GM18505 (cell line): Measurements from ENCODE around the gene WDR35.
"Not testable (repeated sequence)": the region's sequence is repeated elsewhere in the genome, so short reads cannot be mapped to it uniquely, and the experiment has no call there.

Experiments
- ATAC-seq: cut with Tn5 transposase; IDR thresholded peaks from one replicate; pipeline ENCODE4 v1.9.1; 2021; ENCODE audit not compliant: unreplicated experiment
- POLR2A ChIP-seq: IDR thresholded peaks from 4 replicates; pipeline ENCODE4 v1.6.1; 2011; ENCODE audit warnings: borderline replicate concordance; ENCODE audit not compliant: insufficient read depth, insufficient read length; ENCODE audit errors: extremely low read depth

WDR35 gene

DNA sequence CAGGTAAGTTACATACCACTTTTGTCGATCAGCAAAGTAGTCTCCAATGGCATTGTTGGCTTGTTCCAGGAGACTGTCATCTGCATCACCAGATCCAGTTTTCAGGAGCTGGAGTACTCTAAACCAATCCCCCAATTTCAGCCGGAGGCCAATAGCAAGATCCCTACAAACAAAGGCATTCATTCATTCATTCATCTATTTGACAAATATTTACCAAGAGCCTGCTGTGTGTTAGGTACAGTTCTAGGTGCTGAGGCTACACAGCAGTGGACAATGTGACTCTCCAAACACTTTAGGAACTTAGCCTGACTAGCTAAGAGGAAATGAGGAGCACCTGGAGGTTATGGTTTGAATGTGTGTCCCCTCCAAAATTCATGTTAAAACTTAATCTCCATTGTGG, 53.7 kb downstream of the WDR35 start:
- ATAC-seq = no peak
- TF ChIP-seq POLR2A = no peak

DNA sequence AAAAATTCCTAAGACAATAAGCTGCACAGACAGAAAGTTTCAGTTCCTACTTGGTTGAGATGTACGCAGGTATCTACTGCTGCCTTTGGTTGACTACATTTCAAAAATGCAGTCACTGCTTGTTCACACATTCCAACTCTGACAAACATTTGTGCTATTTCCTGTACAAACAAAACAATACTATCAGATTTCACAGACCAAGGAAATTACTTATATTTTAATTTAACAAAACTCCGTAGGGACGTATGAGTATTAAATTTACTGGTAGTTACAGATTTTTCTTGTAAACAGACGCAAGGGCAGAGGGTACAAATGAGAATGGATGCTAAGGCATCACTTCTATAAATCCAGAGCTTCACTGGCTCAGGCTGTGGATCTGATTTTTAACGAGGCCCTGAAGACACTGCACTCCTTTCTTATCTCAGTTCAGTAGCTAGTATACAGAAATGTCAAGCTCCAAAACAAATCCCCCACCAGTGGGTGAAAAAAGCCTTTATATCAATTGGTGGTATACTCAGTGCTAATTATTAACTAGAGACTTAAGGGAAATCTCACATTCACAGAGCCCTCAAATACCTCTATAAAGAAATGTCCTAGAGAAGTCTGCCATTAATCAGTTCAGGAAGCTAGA, 56.4 kb downstream of the WDR35 start:
- ATAC-seq = peak; percentile 88
- TF ChIP-seq POLR2A = no peak

DNA sequence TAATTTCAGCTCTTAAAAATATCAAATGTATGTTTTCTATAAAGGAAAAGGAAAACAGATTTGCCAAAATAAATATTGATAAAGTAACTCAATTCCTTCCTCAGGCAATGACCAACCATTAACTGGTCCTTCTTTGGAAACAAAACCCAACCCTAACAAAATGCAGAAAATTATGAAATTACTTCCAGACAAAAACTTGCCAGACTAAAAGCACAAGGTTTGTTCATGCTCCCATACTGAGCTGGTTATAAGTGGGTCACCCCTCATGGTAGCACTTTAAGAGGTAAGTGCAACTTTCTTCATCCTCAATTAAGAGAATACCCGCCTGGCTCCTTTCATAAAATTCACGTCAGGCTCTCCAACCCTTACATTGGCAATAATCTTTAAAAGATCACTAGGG, 57.0 kb downstream of the WDR35 start:
- ATAC-seq = peak; percentile 47
- no peak for TF ChIP-seq POLR2A

DNA sequence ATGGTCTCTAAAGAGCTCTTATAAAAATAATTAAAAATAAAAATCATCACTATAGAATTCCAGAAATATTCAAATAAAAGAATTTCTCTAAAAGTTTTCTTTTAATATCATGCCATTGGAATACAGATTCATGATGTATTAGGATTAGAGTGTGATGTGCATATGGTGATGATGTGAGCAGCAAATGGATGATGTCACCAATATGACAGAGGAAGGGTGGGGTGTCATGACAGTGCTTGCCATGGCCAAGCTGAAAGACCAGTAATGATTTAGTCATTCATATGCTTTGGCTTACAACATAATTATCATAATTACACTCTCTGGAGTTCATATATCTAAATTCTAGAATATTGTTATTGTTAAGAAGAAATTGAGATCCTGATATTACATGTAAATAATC, 60.7 kb downstream of the WDR35 start:
- no peak for ATAC-seq
- TF ChIP-seq POLR2A = no peak

- not testable (repeated sequence) for ATAC-seq
Measured at GRCh38 chr2:19927816-19928215, 62.1 kb downstream of the WDR35 start.

GRCh38 chr2:19924526-19924925, 65.4 kb downstream of the WDR35 start:
- not testable (repeated sequence) for ATAC-seq

DNA sequence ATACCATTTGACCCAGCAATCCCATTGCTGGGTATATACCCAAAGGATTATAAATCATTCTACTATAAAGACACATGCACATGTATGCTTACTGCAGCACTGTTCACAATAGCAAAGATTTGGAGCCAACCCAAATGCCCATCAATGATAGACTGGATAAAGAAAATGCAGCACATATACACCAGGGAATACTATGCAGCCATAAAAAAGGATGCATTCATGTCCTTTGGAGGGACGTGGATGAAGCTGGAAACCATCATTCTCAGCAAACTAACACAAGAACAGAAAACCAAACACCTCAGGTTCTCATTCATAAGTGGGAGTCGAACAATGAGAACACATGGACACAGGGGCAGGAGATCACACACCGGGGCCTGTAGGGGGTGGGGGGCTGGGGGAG, 67.7 kb downstream of the WDR35 start:
- ATAC-seq = not testable (repeated sequence)

- no peak for ATAC-seq
Measured at GRCh38 chr2:19916385-19916950, 73.4 kb downstream of the WDR35 start.

GRCh38 chr2:19914266-19914975, 75.5 kb downstream of the WDR35 start:
- ATAC-seq = no peak
- TF ChIP-seq POLR2A = no peak

More at GRCh38 chr2:19916385-19916950, 73.4 kb downstream of the WDR35 start:
- TF ChIP-seq POLR2A = no peak

- ATAC-seq = no peak
- no peak for TF ChIP-seq POLR2A
Measured at GRCh38 chr2:19911808-19912509, 77.9 kb downstream of the WDR35 start.

GRCh38 chr2:19902216-19902740, 87.6 kb downstream of the WDR35 start:
- peak; percentile 1 for ATAC-seq
- TF ChIP-seq POLR2A = no peak

DNA sequence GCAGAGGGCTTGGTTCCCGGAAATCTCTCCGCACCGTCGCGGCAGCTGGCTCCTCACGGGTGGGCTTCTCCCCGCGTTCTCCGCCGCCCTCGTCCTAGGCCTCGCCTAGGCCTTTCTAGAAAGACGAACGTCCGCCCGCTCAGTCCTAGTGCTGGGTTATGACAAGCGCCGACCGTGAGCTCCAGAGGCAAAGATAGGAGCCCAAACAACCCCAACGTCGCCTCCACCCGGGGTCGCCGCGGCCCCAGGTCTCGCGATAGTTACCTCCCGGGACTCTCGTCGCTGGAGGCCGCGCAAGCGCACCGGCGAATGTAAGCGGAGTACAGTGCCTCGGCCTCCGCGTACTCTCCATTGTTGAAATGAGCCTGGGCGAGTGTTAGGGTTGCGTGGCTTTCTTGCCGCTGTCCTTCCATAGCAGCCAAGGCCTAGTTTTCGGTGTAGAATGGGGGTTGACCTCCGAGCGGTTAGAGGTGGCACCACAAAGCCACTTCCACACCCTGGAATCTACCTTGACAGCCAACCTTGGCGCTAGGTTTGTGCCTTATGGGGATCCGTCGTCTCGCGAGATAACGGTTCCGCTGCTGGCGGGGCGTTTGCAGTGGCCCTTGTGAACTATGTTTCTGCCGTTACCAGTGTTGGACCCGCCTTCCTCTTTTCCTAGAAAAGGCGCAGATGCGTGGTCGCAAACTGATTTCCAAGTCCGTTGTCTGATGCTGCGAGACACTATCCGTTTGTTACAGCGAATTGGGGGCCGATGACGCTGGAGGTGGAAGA, 88.3 kb downstream of the WDR35 start, which contains the start of gene TTC32:
Gene TTC32 (minus strand): TSS at position 542 of the 774 bp plus-strand sequence. CDS start 129 bp downstream, at position 413.
- peak; percentile 94 for TF ChIP-seq POLR2A
- peak; percentile 90 for ATAC-seq

DNA sequence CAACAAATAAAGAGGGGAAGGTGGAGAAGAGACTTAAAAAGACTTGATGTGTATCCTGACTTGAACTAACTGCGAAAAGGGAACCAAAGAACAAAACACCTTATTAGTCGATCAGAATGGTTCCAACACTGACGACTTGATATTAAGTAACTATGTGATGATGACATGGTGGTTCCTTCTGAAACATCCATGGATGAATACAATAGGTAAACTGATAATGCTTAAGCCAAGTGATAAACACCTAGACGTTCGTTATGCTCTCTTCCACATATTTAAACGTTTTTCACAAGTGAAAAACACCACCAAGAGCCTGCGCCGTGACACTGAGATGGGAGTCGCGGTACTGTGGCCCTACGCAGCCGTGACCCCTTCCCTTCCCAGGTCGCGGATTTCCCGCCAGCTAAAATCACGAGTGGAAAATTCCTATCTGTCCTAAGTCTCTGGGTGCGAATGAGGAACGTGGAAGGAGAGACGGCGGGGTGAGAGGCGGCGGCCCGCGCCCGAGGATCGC, 88.9 kb downstream of the WDR35 start:
- TF ChIP-seq POLR2A = no peak
- ATAC-seq = peak; percentile 11
